ENCODE data around the gene PFKP.

The PFKP gene

DNA sequence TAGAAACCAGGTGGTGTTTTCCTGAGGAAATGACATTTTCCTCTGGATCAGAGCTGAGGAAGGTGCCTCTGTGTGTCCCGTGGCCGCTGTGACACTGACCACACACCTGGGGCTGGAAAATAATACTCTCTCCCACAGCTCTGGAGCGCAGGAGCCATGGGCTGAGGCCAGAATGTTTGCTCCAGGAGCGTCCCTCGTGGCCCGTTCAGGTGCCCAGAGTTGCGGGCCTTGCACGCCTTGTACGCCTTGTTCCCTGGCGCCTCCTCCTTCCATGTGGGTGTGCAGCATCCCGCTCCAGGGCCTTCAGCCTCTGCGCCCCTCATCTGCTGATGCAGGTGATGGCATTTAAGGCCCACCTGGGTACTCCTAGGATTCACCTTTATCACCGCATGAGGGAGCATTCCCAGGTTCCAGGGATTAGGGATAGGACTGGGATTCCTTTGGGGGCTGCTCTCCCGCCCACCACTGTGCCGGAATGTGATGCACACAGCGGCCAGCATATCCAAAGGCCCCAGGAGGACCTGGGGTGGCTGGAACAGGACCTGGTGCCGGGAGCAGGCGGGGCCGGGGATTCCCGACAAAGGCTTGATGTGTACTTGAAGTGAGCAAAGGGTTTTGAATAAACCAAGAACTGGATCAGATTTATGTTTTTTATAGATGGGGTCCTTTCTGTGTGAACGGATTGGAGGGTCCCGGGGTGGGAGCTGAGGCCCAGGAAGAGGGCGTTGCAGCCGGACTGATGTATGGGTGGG is 61.2 kb downstream of the PFKP start:
- Histone ChIP-seq H3K4me1 (ENCODE audit: control insufficient read depth, insufficient read depth, low read length) (peaks cover 12% of the 10 kb centered on the region; the same call in 1 of the 2 replicates), H3K27ac (ENCODE audit: extremely low read depth, low read depth, low read length) (no peak overlapping the region), H3K9me3 (ENCODE audit: control insufficient read depth, insufficient read depth, low read depth, low read length) (no peaks in the 10 kb centered on the region), H3K4me3 (ENCODE audit: low read depth, low read length) (no peak overlapping the region), H3K36me3 (ENCODE audit: control insufficient read depth in 2 of 2, insufficient read depth in 1 of 2, low read length in 2 of 2) (peaks cover 15 to 71% of the 10 kb centered on the region in 2 experiments; a peak in 2 of 3 replicates)
- ChIA-PET CTCF (no interaction called here), POLR2A (interaction anchor here (0.9 kb wide), 1 partner anchor 44 kb away, joined by 3 read pairs; the partner anchor contains the start of gene PITRM1)
- TF ChIP-seq ZNF302 (tag by site-specific recombination; IDR thresholded peaks at IDR 0.05; ENCODE audit: low read depth) (no peak), ZNF121 (tag by site-specific recombination; IDR thresholded peaks at IDR 0.05) (no peak), ZNF701 (tag by site-specific recombination; IDR thresholded peaks at IDR 0.05) (no peak), ZNF777 (tag by site-specific recombination; IDR thresholded peaks at IDR 0.05; ENCODE audit: borderline replicate concordance) (no peak), ZNF433 (tag by site-specific recombination; IDR thresholded peaks at IDR 0.05; ENCODE audit: low read depth) (no peak), ZNF266 (tag by site-specific recombination; IDR thresholded peaks at IDR 0.05; ENCODE audit: low read depth) (no peak)

- Histone ChIP-seq H3K27ac (ENCODE audit: extremely low read depth, low read depth, low read length) (no peak overlapping the region), H3K9me3 (ENCODE audit: control insufficient read depth, insufficient read depth, low read depth, low read length) (no peaks in the 10 kb centered on the region), H3K4me3 (ENCODE audit: low read depth, low read length) (no peak overlapping the region), H3K4me1 (ENCODE audit: control insufficient read depth, insufficient read depth, low read length) (peaks cover 12% of the 10 kb centered on the region; the same call in 1 of the 2 replicates), H3K36me3 (ENCODE audit: control insufficient read depth in 2 of 2, insufficient read depth in 1 of 2, low read length in 2 of 2) (peaks cover 24 to 73% of the 10 kb centered on the region in 2 experiments)
- ChIA-PET POLR2A (interaction anchor here (0.9 kb wide), 1 partner anchor 43 kb away, joined by 3 read pairs; the partner anchor contains the start of gene PITRM1), CTCF (no interaction called here)
- no peak for TF ChIP-seq ZNF785 (tag by site-specific recombination; IDR thresholded peaks at IDR 0.05)
- no peak for TF ChIP-seq ZNF155 (tag by site-specific recombination; IDR thresholded peaks at IDR 0.05)
- no peak for TF ChIP-seq ZNF391 (tag by site-specific recombination; IDR thresholded peaks at IDR 0.05; ENCODE audit: borderline replicate concordance, low read depth)
- TF ChIP-seq ZNF791 (tag by site-specific recombination; IDR thresholded peaks at IDR 0.05), result no peak
- TF ChIP-seq ZNF670 (tag by site-specific recombination; IDR thresholded peaks at IDR 0.05; ENCODE audit: low read depth), result no peak
- TF ChIP-seq ZNF23 (tag by site-specific recombination; IDR thresholded peaks at IDR 0.05; ENCODE audit: borderline replicate concordance), result no peak
- no peak for TF ChIP-seq MYNN (tag by site-specific recombination; IDR thresholded peaks at IDR 0.05; ENCODE audit: borderline replicate concordance)
- TF ChIP-seq, protein P1, sequence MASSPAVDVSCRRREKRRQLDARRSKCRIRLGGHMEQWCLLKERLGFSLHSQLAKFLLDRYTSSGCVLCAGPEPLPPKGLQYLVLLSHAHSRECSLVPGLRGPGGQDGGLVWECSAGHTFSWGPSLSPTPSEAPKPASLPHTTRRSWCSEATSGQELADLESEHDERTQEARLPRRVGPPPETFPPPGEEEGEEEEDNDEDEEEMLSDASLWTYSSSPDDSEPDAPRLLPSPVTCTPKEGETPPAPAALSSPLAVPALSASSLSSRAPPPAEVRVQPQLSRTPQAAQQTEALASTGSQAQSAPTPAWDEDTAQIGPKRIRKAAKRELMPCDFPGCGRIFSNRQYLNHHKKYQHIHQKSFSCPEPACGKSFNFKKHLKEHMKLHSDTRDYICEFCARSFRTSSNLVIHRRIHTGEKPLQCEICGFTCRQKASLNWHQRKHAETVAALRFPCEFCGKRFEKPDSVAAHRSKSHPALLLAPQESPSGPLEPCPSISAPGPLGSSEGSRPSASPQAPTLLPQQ (tag by site-specific recombination; IDR thresholded peaks at IDR 0.05), result no peak
- no peak for TF ChIP-seq ZNF26 (tag by site-specific recombination; IDR thresholded peaks at IDR 0.05)
- TF ChIP-seq, protein P2, sequence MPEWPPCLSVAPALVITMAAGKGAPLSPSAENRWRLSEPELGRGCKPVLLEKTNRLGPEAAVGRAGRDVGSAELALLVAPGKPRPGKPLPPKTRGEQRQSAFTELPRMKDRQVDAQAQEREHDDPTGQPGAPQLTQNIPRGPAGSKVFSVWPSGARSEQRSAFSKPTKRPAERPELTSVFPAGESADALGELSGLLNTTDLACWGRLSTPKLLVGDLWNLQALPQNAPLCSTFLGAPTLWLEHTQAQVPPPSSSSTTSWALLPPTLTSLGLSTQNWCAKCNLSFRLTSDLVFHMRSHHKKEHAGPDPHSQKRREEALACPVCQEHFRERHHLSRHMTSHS (tag by site-specific recombination; IDR thresholded peaks at IDR 0.05), result no peak
- no peak for TF ChIP-seq ZNF10 (tag by site-specific recombination; IDR thresholded peaks at IDR 0.05)
- TF ChIP-seq ZNF654 (tag by site-specific recombination; IDR thresholded peaks at IDR 0.05; ENCODE audit: low read depth), result no peak
- TF ChIP-seq ZNF362 (tag by site-specific recombination; IDR thresholded peaks at IDR 0.05), result no peak
- no peak for TF ChIP-seq KLF16 (tag by site-specific recombination; IDR thresholded peaks at IDR 0.05)
- TF ChIP-seq ZNF140 (tag by site-specific recombination; IDR thresholded peaks at IDR 0.05), result no peak
- TF ChIP-seq FEZF1 (tag by site-specific recombination; IDR thresholded peaks at IDR 0.05), result no peak
Observed at GRCh38 chr10:3129581-3130340, 62.4 kb downstream of the PFKP start.

All from HEK293 (cell line).